Measurements from ENCODE around the gene CPNE4.

DNA sequence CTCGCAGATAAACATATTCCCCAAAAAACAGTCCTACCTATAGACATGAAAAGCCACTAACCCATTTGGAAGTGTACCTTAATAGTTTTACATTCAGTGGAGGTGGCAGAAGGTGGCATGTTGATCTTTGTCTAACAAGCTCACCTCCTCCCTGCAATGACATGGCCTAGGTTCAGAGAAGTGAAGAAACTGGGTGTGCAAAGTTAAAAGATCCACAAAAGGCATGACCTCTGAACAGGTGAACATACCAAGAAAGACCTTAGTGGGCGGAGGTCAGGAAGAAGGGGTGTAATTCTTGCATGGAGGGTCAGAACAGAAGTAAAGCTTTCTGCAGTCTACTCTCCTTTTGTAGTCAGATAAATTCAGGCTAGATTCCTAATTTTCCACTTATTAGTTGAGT, 532.9 kb downstream of the CPNE4 start:
- TF ChIP-seq, protein P1, sequence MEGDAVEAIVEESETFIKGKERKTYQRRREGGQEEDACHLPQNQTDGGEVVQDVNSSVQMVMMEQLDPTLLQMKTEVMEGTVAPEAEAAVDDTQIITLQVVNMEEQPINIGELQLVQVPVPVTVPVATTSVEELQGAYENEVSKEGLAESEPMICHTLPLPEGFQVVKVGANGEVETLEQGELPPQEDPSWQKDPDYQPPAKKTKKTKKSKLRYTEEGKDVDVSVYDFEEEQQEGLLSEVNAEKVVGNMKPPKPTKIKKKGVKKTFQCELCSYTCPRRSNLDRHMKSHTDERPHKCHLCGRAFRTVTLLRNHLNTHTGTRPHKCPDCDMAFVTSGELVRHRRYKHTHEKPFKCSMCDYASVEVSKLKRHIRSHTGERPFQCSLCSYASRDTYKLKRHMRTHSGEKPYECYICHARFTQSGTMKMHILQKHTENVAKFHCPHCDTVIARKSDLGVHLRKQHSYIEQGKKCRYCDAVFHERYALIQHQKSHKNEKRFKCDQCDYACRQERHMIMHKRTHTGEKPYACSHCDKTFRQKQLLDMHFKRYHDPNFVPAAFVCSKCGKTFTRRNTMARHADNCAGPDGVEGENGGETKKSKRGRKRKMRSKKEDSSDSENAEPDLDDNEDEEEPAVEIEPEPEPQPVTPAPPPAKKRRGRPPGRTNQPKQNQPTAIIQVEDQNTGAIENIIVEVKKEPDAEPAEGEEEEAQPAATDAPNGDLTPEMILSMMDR (IDR thresholded peaks at IDR 0.05): no peak
- TF ChIP-seq POLR2A (IDR thresholded peaks at IDR 0.05; ENCODE audit: low read depth) (no peak), POLR2AphosphoS5 (IDR thresholded peaks at IDR 0.05) (no peak)
